ENCODE data around the gene ARPP21.
A peak's percentile ranks its signal among the peaks of the same experiment; 100 is the strongest.

ARPP21 gene

GRCh38 chr3:35690271-35690670 lies 50.9 kb downstream of the ARPP21 start:
- no peaks in the 10 kb centered on the region for H3K79me2 ChIP-seq (ENCODE audit: insufficient read depth, low read length)
- no peaks in the 10 kb centered on the region for H4K20me1 ChIP-seq (ENCODE audit: insufficient read depth, low read length, poor library complexity, severe bottlenecking)
- no peaks in the 10 kb centered on the region for H3F3A ChIP-seq (ENCODE audit: low read depth)
- H3K9me2 ChIP-seq (replicated peaks; ENCODE audit: low read depth, low read length) = no peaks in the 10 kb centered on the region
- H3K9me3 ChIP-seq (ENCODE audit: insufficient read depth, low read depth, low read length) = no peaks in the 10 kb centered on the region
- H3K9ac ChIP-seq (ENCODE audit: low read depth, low read length, poor library complexity, severe bottlenecking) = no peak overlapping the region
- H3K36me3 ChIP-seq (ENCODE audit: insufficient read depth, low read length) = no peaks in the 10 kb centered on the region
- TF ChIP-seq EZH2phosphoT487 (IDR thresholded peaks at IDR 0.05; ENCODE audit: borderline replicate concordance) (no peak), CTCF (conservative IDR thresholded peaks at IDR 0.05; ENCODE audit: low read length) (no peak)
- H2AFZ ChIP-seq (ENCODE audit: low read length) = no peak overlapping the region
- H3K4me1 ChIP-seq (ENCODE audit: insufficient read depth, low read length, poor library complexity, severe bottlenecking) = peaks cover 12% of the 10 kb centered on the region
- H3K4me3 ChIP-seq (ENCODE audit: low read length, poor library complexity, severe bottlenecking) = no peak overlapping the region
- no peaks in the 10 kb centered on the region for H3K27me3 ChIP-seq (ENCODE audit: insufficient read depth, low read length, poor library complexity, severe bottlenecking)
- H3K4me2 ChIP-seq (ENCODE audit: low read depth, low read length, poor library complexity, severe bottlenecking) = no peak overlapping the region

- Histone ChIP-seq H3K9ac (ENCODE audit: low read depth, low read length, poor library complexity, severe bottlenecking) (peak overlapping the region; percentile 51), H3K4me3 (ENCODE audit: low read length, poor library complexity, severe bottlenecking) (peak overlapping the region; percentile 64), H3K36me3 (ENCODE audit: insufficient read depth, low read length) (no peaks in the 10 kb centered on the region), H4K20me1 (ENCODE audit: insufficient read depth, low read length, poor library complexity, severe bottlenecking) (no peaks in the 10 kb centered on the region), H3K9me2 (replicated peaks; ENCODE audit: low read depth, low read length) (no peaks in the 10 kb centered on the region), H3F3A (ENCODE audit: low read depth) (no peaks in the 10 kb centered on the region), H3K4me1 (ENCODE audit: insufficient read depth, low read length, poor library complexity, severe bottlenecking) (peaks cover 53% of the 10 kb centered on the region), H2AFZ (ENCODE audit: low read length) (no peak overlapping the region), H3K9me3 (ENCODE audit: insufficient read depth, low read depth, low read length) (no peaks in the 10 kb centered on the region), H3K4me2 (ENCODE audit: low read depth, low read length, poor library complexity, severe bottlenecking) (peak overlapping the region; percentile 80), H3K27me3 (ENCODE audit: insufficient read depth, low read length, poor library complexity, severe bottlenecking) (no peaks in the 10 kb centered on the region), H3K79me2 (ENCODE audit: insufficient read depth, low read length) (no peaks in the 10 kb centered on the region)
- no peak for TF ChIP-seq CTCF (conservative IDR thresholded peaks at IDR 0.05; ENCODE audit: low read length)
- TF ChIP-seq EZH2phosphoT487 (IDR thresholded peaks at IDR 0.05; ENCODE audit: borderline replicate concordance) = no peak
Measured at GRCh38 chr3:35705904-35706303, 66.6 kb downstream of the ARPP21 start.

- Histone ChIP-seq H3K9me2 (replicated peaks; ENCODE audit: low read depth, low read length) (no peaks in the 10 kb centered on the region), H3K27me3 (ENCODE audit: insufficient read depth, low read length, poor library complexity, severe bottlenecking) (no peaks in the 10 kb centered on the region), H3K4me2 (ENCODE audit: low read depth, low read length, poor library complexity, severe bottlenecking) (no peak overlapping the region), H3K4me3 (ENCODE audit: low read length, poor library complexity, severe bottlenecking) (no peak overlapping the region), H3K9ac (ENCODE audit: low read depth, low read length, poor library complexity, severe bottlenecking) (no peak overlapping the region), H3F3A (ENCODE audit: low read depth) (no peaks in the 10 kb centered on the region), H4K20me1 (ENCODE audit: insufficient read depth, low read length, poor library complexity, severe bottlenecking) (no peaks in the 10 kb centered on the region), H3K4me1 (ENCODE audit: insufficient read depth, low read length, poor library complexity, severe bottlenecking) (peaks cover 53% of the 10 kb centered on the region), H3K36me3 (ENCODE audit: insufficient read depth, low read length) (no peaks in the 10 kb centered on the region), H3K9me3 (ENCODE audit: insufficient read depth, low read depth, low read length) (no peaks in the 10 kb centered on the region), H2AFZ (ENCODE audit: low read length) (peak overlapping the region; percentile 16; the same call in 1 of the 2 replicates), H3K79me2 (ENCODE audit: insufficient read depth, low read length) (no peaks in the 10 kb centered on the region)
- no peak for TF ChIP-seq EZH2phosphoT487 (IDR thresholded peaks at IDR 0.05; ENCODE audit: borderline replicate concordance)
Measured at GRCh38 chr3:35707904-35708303, 68.6 kb downstream of the ARPP21 start.

All from Loucy (cell line).